ENCODE data around the gene SCN10A. TPM values are rescaled to one million over a fixed set of nuclear protein-coding genes. Genes with fewer than 3 reads are reported as not detected.

SCN10A gene
- total RNA-seq, 4 donors from 2014 or later, result not detected

GRCh38 chr3:38726751-38727150 is 89.3 kb downstream of the SCN10A start:
- DNase-seq, result no peak
- intact Hi-C loops (cut with DNase I), result no loop called here
- H3K36me3 ChIP-seq, result no peaks in the 10 kb centered on the region
- H3K27me3 ChIP-seq, result no peaks in the 10 kb centered on the region
- no peaks in the 10 kb centered on the region for H3K4me1 ChIP-seq
- H3K9me3 ChIP-seq, result no peaks in the 10 kb centered on the region
- TF ChIP-seq POLR2A (IDR thresholded peaks at IDR 0.05) (no peak), CTCF (IDR thresholded peaks at IDR 0.05) (no peak)
- no peak overlapping the region for H3K4me3 ChIP-seq
- 31 to 67% methylated on average over 4 to 6 of the region's 7 CpGs for WGBS, 2 donors
- no peak overlapping the region for H3K27ac ChIP-seq

- no peaks in the 10 kb centered on the region for H3K9me3 ChIP-seq
- 62 to 68% methylated on average over 5 of the region's 5 CpGs for WGBS, 2 donors
- H3K27ac ChIP-seq, result no peak overlapping the region
- no peak overlapping the region for H3K4me3 ChIP-seq
- no peak for TF ChIP-seq CTCF (IDR thresholded peaks at IDR 0.05)
- no peak for TF ChIP-seq POLR2A (IDR thresholded peaks at IDR 0.05)
- no peaks in the 10 kb centered on the region for H3K4me1 ChIP-seq
- intact Hi-C loops (cut with DNase I), result no loop called here
- no peaks in the 10 kb centered on the region for H3K27me3 ChIP-seq
- H3K36me3 ChIP-seq, result no peaks in the 10 kb centered on the region
- no peak for DNase-seq
Measured at GRCh38 chr3:38725726-38726419, 90.1 kb downstream of the SCN10A start.

- DNase-seq, result no peak
- intact Hi-C loops (cut with DNase I), result no loop called here
- no peak for TF ChIP-seq CTCF (IDR thresholded peaks at IDR 0.05)
- no peak for TF ChIP-seq POLR2A (IDR thresholded peaks at IDR 0.05)
- Histone ChIP-seq H3K27me3 (no peaks in the 10 kb centered on the region), H3K36me3 (no peaks in the 10 kb centered on the region), H3K4me3 (no peak overlapping the region), H3K9me3 (no peaks in the 10 kb centered on the region), H3K27ac (no peak overlapping the region), H3K4me1 (no peaks in the 10 kb centered on the region)
- 55 to 61% methylated on average over 2 of the region's 2 CpGs for whole genome bisulfite sequencing, 2 donors
Measured at GRCh38 chr3:38724392-38724736, 91.7 kb downstream of the SCN10A start.

GRCh38 chr3:38723569-38724391 is 92.2 kb downstream of the SCN10A start:
- no peak for DNase-seq
- intact Hi-C loops (cut with DNase I), result no loop called here
- WGBS, 2 donors, result 46 to 53% methylated on average over 5 to 6 of the region's 16 CpGs
- H3K36me3 ChIP-seq, result no peaks in the 10 kb centered on the region
- H3K4me1 ChIP-seq, result no peaks in the 10 kb centered on the region
- no peaks in the 10 kb centered on the region for H3K27me3 ChIP-seq
- no peaks in the 10 kb centered on the region for H3K9me3 ChIP-seq
- TF ChIP-seq CTCF (IDR thresholded peaks at IDR 0.05), result no peak
- TF ChIP-seq POLR2A (IDR thresholded peaks at IDR 0.05), result no peak
- no peak overlapping the region for H3K4me3 ChIP-seq
- H3K27ac ChIP-seq, result no peak overlapping the region

GRCh38 chr3:38722781-38723568 is 93.0 kb downstream of the SCN10A start:
- 68 to 71% methylated on average over 7 to 11 of the region's 12 CpGs for whole genome bisulfite sequencing, 2 donors
- H3K36me3 ChIP-seq, result no peaks in the 10 kb centered on the region
- no peak for DNase-seq
- H3K27ac ChIP-seq, result no peak overlapping the region
- no peaks in the 10 kb centered on the region for H3K27me3 ChIP-seq
- intact Hi-C loops (cut with DNase I), result no loop called here
- no peak overlapping the region for H3K4me3 ChIP-seq
- no peaks in the 10 kb centered on the region for H3K9me3 ChIP-seq
- TF ChIP-seq CTCF (IDR thresholded peaks at IDR 0.05) (no peak), POLR2A (IDR thresholded peaks at IDR 0.05) (no peak)
- H3K4me1 ChIP-seq, result no peaks in the 10 kb centered on the region

Measured in esophagus squamous epithelium (tissue), 5 donors.